Fibroblast of skin of left quadriceps (primary cell): ENCODE results near the gene C12orf76.
"Not testable (repeated sequence)": the region's sequence is repeated elsewhere in the genome, so short reads cannot be mapped to it uniquely, and the experiment has no call there.

Experiments
- DNase-seq, 2 experiments: peaks; one replicate each; pipeline ENCODE4 v3.0.0-alpha.2; 2013; ENCODE audit warnings: low read depth in 2 of 2

Gene C12orf76

GRCh38 chr12:110048242-110049027, at the start of gene C12orf76:
C12orf76 (minus strand) TSS chr12:110048522; CDS start chr12:110048495, 27 bp downstream.
- peak; percentile 92 to 93 for DNase-seq

DNA sequence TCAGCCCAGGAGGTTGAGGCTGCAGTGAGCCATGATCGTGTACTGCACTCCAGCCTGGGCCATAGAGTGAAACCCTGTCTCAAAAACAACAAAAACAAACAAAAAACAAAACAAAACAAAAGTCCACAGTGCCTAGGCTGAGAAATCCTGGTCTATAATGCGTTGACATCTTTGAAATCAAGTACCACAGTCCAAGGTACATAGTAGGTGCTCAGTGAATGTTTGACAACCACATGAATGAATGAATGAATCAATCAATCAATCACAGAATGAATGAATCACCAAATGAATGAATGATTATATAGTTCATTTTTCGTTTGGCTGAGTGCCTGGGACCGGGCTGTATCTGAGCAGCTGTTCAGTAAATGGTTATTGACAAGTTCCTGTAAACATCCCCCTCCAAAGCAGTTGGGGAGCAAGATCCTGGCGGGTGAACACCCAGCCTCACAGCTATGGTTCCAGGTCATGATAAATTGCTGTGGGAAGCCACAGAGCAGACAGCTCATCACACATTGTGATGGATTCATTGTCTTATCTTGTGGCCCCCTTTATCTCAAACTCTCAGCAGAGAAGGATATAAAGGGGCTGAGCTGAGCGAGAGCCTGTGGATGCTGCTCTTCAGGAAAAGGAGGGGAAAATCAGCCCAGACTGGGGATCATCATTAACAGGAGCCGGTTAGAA, 45.4 kb upstream of the C12orf76 start:
- DNase-seq: no peak

- no peak for DNase-seq
Measured at GRCh38 chr12:110091136-110091711, 42.9 kb upstream of the C12orf76 start.

DNA sequence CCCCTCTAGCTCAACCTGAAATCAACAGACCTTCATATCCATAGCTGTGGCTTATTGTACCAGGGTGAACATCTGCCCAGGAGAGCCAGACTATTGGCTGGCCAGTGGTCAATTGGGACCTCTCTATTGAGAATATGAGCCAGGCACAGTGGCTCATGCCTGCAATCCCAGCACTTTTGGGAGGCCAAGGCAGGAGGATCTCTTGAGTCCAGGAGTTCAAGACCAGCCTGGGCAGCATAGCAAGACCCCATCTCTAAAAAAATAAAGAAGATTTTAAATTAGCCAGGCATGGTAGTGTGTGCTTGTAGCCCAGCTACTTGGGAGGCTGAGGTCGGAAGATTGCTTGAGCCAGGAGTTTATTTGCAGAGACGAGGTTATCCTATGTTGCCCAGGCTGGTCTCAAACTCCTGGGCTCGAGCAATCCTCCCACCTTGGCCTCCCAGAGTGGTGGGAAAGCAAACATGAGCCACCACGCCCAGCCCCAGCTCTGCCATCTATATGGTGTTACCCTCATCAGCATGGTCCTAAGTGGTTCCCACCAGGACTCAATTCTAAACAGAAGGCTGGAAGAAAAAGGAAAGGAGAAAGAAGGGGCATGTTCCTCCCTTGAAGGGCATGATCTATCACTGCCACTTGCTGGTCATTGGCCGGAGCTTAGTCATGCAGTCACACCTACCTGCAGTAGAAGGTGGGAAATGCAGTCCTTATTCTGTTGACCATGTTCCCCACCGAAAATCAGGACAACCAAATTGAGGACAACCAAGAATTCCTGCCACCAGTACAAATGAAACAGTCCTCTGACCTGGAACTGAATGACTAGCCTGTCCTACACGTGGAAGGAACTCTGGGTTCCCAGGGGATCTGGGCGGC, 42.2 kb upstream of the C12orf76 start:
- no peak for DNase-seq

- DNase-seq: no peak
Measured at GRCh38 chr12:110088936-110089335, 40.6 kb upstream of the C12orf76 start.

GRCh38 chr12:110088216-110088615, 39.9 kb upstream of the C12orf76 start:
- DNase-seq: not testable (repeated sequence)

GRCh38 chr12:110084314-110085015, 36.1 kb upstream of the C12orf76 start:
- DNase-seq: no peak

DNA sequence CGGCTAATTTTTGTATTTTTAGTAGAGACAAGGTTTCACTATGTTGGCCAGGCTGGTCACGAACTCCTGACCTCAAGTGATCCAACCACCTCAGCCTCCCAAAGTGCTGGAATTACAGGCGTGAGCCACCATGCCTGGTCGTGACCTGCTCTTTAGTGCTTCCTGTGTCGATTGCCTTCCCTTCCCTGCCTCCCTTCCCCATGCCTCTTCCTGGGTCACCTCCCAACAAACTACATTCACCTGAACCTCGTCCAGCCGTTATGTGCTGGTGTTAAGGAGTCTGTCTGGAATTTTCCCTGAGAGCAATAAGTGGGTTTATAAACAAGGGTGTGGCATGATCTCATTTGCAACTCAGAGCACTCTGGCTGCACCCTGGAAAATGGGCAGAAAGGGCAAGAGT, 32.1 kb upstream of the C12orf76 start:
- no peak for DNase-seq

- DNase-seq: no peak
Measured at GRCh38 chr12:110079477-110080400, 31.4 kb upstream of the C12orf76 start.

DNA sequence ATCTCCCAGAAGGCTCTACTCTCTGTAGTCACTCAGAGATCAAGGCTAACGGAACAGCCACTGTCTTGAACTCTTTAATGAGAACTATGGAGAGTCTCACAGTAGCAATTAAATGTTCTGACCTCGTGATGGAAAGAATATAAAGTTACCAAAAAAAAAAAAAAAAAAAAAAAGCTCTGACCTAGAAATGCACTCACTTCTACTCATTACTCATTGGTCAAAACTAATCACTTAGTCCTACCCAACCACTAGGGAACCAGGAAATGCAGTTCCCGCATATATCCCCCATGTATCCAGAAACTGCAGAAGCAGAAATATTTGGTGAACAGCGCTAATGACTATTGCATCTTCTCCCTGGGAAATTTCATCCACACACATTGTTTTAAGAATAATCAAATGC, 29.5 kb upstream of the C12orf76 start:
- DNase-seq: no peak

DNA sequence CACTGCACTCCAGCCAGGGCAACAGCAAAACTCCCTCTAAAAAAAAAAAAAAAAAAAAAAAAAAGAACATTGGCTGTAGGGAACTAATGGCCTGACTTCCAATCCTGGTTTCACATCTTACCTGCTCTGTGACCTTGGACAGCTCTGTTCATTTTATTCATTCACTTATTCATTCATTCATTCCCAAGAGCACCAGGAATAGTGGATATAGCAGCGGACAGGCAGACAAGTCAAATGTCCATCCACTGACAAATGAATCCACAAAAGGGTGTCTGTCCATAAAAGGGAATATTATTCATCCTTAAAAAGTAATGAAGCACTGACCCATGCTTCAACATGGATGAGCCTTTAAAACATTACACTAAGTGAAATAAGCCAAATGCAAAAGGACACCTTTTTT, 27.6 kb upstream of the C12orf76 start:
- DNase-seq: no peak

GRCh38 chr12:110074089-110074488, 25.8 kb upstream of the C12orf76 start:
- DNase-seq: no peak

- no peak for DNase-seq
Measured at GRCh38 chr12:110073049-110073831, 24.9 kb upstream of the C12orf76 start.

DNA sequence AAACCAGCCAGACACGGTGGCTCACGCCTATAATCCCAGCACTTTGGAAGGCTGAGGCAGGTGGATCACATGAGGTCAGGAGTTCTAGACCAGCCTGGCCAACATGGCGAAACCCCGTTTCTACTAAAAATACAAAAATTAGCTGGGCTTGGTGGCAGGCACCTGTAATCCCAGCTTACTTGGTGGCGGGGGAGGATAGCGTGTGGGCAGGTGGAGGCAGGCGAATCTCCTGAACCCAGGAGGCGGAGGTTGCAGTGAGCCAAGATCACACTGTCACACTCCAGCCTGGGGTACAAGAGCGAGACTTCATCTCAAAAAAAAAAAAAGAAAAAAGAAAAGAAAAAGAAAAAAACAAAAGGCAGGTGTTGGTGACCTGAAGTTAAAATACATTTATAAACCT, 24.3 kb upstream of the C12orf76 start:
- DNase-seq: not testable (repeated sequence)

GRCh38 chr12:110071967-110072366, 23.6 kb upstream of the C12orf76 start:
- no peak for DNase-seq

DNA sequence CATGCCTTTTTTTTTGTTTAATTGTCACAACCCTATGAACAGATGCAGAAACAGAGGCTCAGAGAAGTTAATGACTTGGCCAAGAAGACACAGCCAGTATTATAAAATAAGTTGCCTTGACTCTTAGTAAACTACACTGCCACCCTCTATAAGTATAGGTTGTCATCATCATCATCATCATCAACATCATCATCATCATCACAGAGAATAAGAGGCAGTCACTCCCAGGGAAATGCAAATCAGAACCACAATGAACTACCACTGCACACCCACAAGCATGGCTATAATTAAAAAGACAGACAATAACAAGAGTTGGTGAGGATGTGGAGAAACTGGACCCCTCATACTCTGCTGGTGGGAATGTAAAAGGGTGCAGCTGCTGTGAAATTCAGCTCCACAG, 23.2 kb upstream of the C12orf76 start:
- no peak for DNase-seq

GRCh38 chr12:110068654-110069053, 20.3 kb upstream of the C12orf76 start:
- DNase-seq: no peak

DNA sequence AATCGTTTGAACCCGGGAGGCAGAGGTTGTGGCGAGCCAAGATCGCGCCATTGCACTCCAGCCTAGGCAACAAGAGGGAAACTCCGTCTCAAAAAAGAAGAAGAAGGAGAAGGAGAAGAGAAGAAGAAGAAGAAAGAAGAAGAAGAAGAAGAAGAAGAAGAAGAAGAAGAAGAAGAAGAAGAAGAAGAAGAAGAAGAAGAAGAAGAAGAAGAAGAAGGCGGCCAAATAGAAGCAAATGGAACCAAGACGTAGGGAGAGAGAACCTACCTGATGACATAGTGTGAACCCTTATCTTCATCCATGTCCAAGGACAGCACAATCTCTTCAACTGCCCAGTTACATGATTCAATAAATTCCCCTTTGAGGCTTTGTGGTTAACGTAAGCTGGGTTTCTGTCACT, 19.8 kb upstream of the C12orf76 start:
- not testable (repeated sequence) for DNase-seq

GRCh38 chr12:110067531-110067930, 19.2 kb upstream of the C12orf76 start:
- DNase-seq: no peak
